D721Med (cell line): ENCODE data around the gene CD82.

ENCODE experiments used
- DNase-seq: peaks from one replicate; pipeline ENCODE4 v3.0.0; 2011; ENCODE audit warnings: low spot score; ENCODE audit not compliant: insufficient read length
- FAIRE-seq: peaks from 2 replicates; lab custom pipeline; 2011; peaks lifted over from hg19 to GRCh38; lab: Jason Lieb, UNC
- TF ChIP-seq, protein P1 (sequence below): IDR thresholded peaks from 2 replicates; pipeline ENCODE4 v1.5.1; 2012; ENCODE audit warnings: mild to moderate bottlenecking, control low read depth; ENCODE audit not compliant: insufficient read depth; ENCODE audit errors: missing control alignments

CD82 gene

DNA sequence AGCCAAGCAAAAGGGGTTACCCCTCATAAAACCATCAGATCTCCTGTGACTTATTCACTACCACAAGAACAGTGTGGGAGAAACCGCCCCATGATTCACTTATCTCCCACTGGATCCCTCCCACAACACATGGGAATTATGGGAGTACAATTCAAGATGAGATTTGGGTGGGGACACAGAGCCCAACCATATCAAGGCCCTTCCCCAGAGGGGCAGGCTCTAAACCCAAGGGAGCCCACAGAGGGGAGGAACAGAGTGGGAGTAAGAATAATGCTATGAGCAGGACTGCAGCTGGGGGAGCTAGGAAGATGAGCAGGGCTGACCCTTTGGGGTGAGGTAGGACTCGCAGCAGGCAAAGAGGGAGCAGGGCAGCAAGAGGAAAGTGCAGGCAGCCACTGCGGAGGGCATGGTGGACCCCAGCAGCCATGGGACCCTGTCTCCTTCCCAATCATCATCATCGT, 59.3 kb downstream of the CD82 start:
- FAIRE-seq (no peak), DNase-seq (no peak)
- TF ChIP-seq, protein P1, sequence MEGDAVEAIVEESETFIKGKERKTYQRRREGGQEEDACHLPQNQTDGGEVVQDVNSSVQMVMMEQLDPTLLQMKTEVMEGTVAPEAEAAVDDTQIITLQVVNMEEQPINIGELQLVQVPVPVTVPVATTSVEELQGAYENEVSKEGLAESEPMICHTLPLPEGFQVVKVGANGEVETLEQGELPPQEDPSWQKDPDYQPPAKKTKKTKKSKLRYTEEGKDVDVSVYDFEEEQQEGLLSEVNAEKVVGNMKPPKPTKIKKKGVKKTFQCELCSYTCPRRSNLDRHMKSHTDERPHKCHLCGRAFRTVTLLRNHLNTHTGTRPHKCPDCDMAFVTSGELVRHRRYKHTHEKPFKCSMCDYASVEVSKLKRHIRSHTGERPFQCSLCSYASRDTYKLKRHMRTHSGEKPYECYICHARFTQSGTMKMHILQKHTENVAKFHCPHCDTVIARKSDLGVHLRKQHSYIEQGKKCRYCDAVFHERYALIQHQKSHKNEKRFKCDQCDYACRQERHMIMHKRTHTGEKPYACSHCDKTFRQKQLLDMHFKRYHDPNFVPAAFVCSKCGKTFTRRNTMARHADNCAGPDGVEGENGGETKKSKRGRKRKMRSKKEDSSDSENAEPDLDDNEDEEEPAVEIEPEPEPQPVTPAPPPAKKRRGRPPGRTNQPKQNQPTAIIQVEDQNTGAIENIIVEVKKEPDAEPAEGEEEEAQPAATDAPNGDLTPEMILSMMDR = no peak

DNA sequence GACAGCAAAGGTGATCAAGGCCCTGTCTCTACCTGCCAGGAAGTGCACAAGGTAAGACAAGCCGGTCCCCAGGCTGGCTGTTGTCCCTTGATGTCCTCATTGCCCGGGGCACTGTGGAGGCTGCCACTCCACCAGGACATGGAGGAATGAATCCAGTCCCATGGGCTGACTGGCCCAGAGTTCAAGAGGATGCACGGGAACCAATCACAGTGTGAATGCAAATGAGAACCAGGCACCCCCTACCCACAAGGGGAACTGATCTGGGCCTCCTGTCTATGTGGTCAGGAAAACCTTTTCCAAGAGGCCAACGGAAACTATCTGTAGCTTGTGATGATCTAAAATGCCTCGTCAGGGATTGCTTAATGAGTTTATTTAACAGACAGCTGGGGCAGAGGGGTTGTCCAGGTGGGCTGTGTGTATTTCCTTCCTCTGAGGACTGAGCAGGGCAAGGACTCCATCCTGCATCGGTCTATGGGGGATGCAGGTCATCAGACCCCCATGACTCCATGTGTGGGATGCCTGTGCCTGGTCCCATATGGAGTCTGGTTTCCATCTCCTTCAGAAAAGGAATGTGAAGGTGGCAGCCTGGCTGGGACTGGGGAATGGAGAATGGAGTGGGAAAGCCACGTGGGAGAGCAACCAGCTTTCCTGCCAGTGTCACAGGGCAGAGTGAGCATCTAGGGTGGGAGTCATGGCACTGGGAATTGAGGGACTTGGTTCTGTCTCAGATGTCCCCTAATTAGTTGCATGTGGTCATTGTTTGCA, 60.5 kb downstream of the CD82 start:
- DNase-seq (no peak), FAIRE-seq (no peak)
- TF ChIP-seq, protein P1 = no peak

DNA sequence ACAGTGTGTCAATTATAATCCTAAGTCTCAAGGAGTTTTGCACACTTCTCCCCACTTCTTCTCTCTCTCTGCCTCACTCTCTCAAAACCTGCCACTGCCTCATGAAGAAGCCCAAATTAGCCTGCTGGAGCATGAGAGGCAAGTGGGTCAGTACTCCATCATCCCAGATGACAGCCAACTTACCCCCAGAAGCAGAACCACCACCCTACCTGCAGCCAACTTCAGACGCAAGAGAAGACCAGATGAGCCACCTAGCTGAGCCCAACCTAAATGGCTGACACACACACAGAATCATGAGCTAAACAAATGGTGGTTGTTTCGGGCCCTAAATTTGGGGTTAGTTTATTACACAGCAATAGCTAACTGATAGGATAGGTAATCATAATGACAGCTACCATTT, 61.2 kb downstream of the CD82 start:
- FAIRE-seq (no peak), DNase-seq (no peak)
- TF ChIP-seq, protein P1 = no peak

DNA sequence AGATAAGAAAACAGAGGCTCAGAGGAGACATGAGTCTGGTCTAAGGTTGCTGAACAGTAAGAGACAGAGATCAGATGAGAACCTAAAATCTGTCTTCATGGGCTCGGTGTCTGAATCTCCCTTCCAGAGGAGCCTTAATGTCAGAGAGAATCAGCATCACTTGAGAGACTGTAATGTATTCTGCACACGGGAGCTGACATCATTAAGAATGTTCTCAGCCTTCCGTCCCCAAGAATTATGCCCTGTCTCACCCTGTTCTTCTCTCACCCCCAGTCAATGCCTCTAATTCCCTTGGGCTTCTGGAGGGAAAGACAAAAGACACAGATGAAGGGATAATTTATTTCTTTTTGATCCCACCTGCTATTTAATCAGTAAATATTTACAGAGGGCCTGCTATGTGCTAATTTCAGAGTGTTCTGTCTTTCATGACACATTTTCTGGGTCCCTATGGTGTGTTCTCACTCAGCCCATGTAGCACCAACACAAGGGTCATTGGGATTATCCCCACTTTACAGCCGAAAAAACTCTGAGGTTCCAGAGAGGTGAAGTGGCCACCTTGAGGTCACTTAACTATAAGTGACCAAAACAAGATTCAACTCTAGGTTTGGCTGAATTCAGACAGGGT, 61.8 kb downstream of the CD82 start:
- TF ChIP-seq, protein P1 = no peak
- FAIRE-seq (no peak), DNase-seq (no peak)

DNA sequence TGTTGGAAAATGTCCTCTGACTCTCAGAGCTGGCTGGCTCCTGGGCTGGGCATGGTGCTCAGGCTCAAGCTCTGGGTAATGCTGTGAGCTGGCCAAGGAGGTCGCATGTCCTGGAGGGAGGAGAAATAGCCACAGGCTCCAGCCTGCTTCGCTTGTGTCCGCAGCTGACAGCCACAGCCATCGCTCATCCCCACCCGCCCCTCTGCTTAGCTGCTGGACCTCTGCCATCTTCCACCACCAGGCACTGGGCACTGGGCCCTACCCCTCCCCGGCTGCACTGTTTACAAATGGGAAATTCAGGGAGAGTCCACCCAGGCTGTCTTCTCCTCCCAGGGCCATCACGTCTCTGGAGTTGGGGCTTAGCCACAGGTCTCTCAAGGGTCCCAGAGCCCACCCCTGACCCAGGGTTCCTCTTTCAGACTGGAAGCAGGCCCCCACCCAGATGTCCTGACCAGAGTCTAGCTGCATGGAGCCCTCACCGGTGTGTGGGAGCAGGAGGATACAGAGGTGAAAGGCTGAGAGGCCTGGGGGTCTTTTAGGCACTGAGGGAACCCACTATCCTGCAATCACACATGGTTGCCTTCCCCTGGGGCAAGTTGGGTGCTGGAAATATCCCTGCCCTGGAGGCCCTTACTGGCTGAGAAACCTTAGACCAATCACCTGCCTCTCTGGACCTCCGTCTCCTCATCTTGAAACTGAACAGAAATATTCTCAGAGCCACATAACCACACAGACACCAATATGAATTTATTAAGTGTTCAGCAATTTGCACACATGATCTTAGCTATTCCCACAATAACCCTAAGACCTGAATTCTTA, 62.7 kb downstream of the CD82 start:
- FAIRE-seq (no peak), DNase-seq (no peak)
- TF ChIP-seq, protein P1 = no peak

DNA sequence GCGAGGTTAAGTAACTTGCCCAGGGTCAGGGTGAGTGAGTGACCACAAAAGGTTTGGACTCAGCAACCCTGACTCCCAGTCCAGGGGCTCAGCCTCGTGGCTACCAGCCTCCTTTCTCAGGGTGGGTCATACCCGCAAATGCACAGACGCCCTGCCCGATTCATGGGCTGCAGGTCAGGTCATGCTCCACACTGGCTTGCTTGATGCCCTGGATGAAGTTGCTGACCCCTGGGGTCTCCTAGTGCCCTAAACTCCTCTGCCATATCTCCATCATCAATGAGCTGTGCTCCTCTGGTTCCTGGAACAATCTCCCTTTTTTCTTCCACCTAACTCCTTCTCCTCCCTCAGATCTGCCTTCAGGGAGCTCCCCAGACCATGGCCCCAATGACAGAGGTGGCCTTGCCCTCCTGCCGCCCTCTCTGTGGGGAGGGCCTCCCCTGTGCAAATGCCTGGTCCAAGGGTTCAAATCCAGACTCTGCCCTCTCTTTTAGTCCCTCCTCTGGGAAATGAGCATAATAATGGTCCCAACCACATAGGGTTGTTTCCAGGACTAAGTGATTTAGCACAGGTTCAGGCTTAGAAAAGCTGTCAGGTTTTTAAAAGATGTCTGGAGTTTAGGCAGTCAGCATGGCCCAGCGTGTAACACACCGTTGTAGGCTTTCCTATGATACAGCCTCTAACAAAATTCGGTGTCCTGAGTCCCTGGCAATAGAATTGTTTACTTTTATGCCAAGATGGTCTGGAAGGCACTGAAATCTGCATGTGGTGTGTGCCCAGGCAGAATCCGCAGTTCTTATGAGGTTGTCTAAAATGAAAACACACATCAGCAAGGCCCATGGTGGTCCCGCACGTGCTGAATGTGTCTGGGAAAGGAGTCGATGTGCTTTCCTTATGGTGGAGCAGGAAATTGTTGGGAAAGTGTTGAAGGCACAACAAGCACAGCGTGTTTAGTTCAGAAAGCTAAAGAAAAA, 63.6 kb downstream of the CD82 start:
- TF ChIP-seq, protein P1 = no peak
- FAIRE-seq = no peak
- DNase-seq = no peak
